SKM-1 (cell line): Measurements from ENCODE around the gene ARF1.

Experiments used
- DNase-seq: peaks from one replicate; lab custom pipeline; 2025; ENCODE audit not compliant: unreplicated experiment; lab: John Stamatoyannopoulos, UW

Gene ARF1

GRCh38 chr1:228145463-228146416, 63.2 kb downstream of the ARF1 start:
- DNase-seq, result no peak

- DNase-seq, result no peak
Measured at GRCh38 chr1:228146417-228147150, 64.1 kb downstream of the ARF1 start.

DNA sequence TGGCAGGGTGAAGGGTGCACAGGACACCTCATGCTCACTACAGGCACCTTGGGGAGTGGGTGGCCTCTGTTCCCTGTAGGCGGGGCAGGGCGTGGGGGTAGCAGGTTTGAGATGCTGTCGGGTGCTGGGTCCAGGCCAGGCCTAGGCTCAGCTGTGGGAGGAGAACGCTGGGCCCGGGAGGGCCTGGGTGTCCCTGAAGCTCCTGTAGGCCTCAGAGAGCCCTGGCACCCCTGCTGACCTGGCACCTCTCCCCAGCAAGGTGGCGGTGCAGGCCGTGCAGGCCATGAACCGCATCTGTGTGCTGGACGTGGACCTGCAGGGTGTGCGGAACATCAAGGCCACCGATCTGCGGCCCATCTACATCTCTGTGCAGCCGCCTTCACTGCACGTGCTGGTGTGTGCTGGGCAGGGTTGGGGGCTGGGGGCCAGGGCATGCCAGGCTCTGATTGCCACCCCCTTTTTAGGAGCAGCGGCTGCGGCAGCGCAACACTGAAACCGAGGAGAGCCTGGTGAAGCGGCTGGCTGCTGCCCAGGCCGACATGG, 64.7 kb downstream of the ARF1 start:
- no peak for DNase-seq

DNA sequence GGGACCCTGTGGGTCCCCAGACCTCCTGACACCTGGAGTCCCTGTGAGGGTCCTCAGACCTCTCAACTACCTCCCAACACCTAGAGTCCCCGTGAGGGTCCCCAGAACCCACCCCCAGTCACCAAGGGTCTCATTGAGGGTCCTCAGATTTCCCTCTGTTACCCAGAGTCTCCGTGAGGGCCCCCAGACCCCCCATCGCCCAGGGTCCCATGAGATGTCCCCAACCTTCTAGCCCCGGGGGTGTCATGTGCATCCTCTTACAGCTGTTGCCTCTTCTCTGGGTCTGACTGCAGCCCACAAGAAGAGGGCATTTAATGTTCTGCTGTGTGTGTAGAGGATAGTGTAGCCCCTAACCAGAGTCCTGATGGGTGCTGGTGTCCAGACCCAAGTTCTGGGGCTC, 65.3 kb downstream of the ARF1 start:
- DNase-seq, result no peak

GRCh38 chr1:228148196-228148861, 65.8 kb downstream of the ARF1 start:
- DNase-seq, result no peak
